Tibial nerve (tissue), 4 donors: ENCODE data around the gene IL6ST. TPM values are rescaled to one million over a fixed set of nuclear protein-coding genes. Genes with fewer than 3 reads are reported as not detected.
A peak's percentile ranks its signal among the peaks of the same experiment; 100 is the strongest.

Source experiments
- DNase-seq, 2 donors: peaks; one replicate each; pipeline ENCODE4 v3.0.0-alpha.2; 2019; ENCODE audit warnings: low spot score in 2 of 2
- H3K27ac ChIP-seq, 4 donors: fragments of 200-600 bp; sonication (generic) in 3 of 4; one replicate each; pipeline ENCODE4 v1.5.1; 2017 to 2019; ENCODE audit warnings: mild to moderate bottlenecking in 1 of 4
- H3K27me3 ChIP-seq, 2 donors: fragments of 200-600 bp; sonication (generic) in 1 of 2; one replicate each; pipeline versions ENCODE4 v1.5.1 to v1.6.0; 2017 to 2019
- H3K36me3 ChIP-seq, 3 donors: fragments of 200-600 bp; sonication (generic); one replicate each; pipeline ENCODE4 v1.5.1; 2018 to 2019
- H3K4me1 ChIP-seq, 4 donors: fragments of 200-600 bp; sonication (generic) in 3 of 4; one replicate each; pipeline ENCODE4 v1.5.1; 2017 to 2019
- H3K4me3 ChIP-seq, 4 donors: fragments of 200-600 bp; sonication (generic) in 3 of 4; one replicate each; pipeline ENCODE4 v1.5.1; 2017 to 2019; ENCODE audit warnings: mild to moderate bottlenecking in 1 of 4, moderate library complexity in 1 of 4
- H3K9me3 ChIP-seq, 4 donors: fragments of 200-600 bp; sonication (generic) in 3 of 4; one replicate each; pipeline ENCODE4 v1.5.1; 2017 to 2019
- CTCF ChIP-seq, 5 experiments: fragments of 200-600 bp in 3 of 5; fragments of 450-650 bp in 2 of 5; sonication (generic) in 3 of 5; IDR thresholded peaks; one replicate each; pipeline ENCODE4 v1.5.1; 2016 to 2019; ENCODE audit warnings: antibody characterized with exemption in 5 of 5, mild to moderate bottlenecking in 3 of 5, moderate library complexity in 2 of 5
- EP300 ChIP-seq, 2 donors: sonication (generic); formaldehyde crosslinking; IDR thresholded peaks; one replicate each; pipeline ENCODE4 v1.6.1; 2017; ENCODE audit warnings: antibody characterized with exemption in 2 of 2, mild to moderate bottlenecking in 1 of 2
- POLR2A ChIP-seq, 2 donors: fragments of 450-650 bp; IDR thresholded peaks; one replicate each; pipeline ENCODE4 v1.6.1; 2017; ENCODE audit warnings: antibody characterized with exemption in 2 of 2, mild to moderate bottlenecking in 2 of 2, moderate library complexity in 2 of 2
- WGBS, 2 donors: methylation state at CpG; one replicate each; pipeline ENCODE4 v1.1.5; 2018; 5-methylcytosine and 5-hydroxymethylcytosine counted together
- total RNA-seq, 4 donors: library from RNA; depleted of rRNA; stranded (reverse); fragments of >200 nt; gene quantifications; one replicate each; pipeline ENCODE4 v1.1.0, GENCODE V29; 2016

The IL6ST gene
- total RNA-seq, 4 donors from 2014 or later, result 368 to 466 (median 413) TPM

- Histone ChIP-seq H3K27me3 (no peaks in the 10 kb centered on the region), H3K27ac (no peak overlapping the region), H3K9me3 (no peaks in the 10 kb centered on the region), H3K4me3 (no peak overlapping the region), H3K36me3 (no peaks in the 10 kb centered on the region), H3K4me1 (peaks cover 0 to 4% (median 2%) of the 10 kb centered on the region in 4 donors)
- TF ChIP-seq CTCF (IDR thresholded peaks at IDR 0.05), result no peak
- no peak for TF ChIP-seq EP300 (IDR thresholded peaks at IDR 0.05)
- TF ChIP-seq POLR2A (IDR thresholded peaks at IDR 0.05), result no peak
- DNase-seq, result no peak
- 87 to 98% methylated on average over 3 of the region's 3 CpGs for WGBS, 2 donors
These were observed 69.6 kb downstream of the IL6ST start for GRCh38 chr5:55925181-55925580.

GRCh38 chr5:55924744-55925143 lies 70.0 kb downstream of the IL6ST start:
- H3K27ac ChIP-seq, result no peak overlapping the region
- H3K36me3 ChIP-seq, result no peaks in the 10 kb centered on the region
- DNase-seq, result no peak
- H3K4me3 ChIP-seq, result no peak overlapping the region
- no peaks in the 10 kb centered on the region for H3K27me3 ChIP-seq
- WGBS, 2 donors, result 86 to 99% methylated on average over 11 of the region's 11 CpGs
- peaks cover 0 to 4% (median 2%) of the 10 kb centered on the region in 4 donors for H3K4me1 ChIP-seq
- H3K9me3 ChIP-seq, result no peaks in the 10 kb centered on the region
- TF ChIP-seq POLR2A (IDR thresholded peaks at IDR 0.05), result no peak
- no peak for TF ChIP-seq CTCF (IDR thresholded peaks at IDR 0.05)
- TF ChIP-seq EP300 (IDR thresholded peaks at IDR 0.05), result no peak

DNA sequence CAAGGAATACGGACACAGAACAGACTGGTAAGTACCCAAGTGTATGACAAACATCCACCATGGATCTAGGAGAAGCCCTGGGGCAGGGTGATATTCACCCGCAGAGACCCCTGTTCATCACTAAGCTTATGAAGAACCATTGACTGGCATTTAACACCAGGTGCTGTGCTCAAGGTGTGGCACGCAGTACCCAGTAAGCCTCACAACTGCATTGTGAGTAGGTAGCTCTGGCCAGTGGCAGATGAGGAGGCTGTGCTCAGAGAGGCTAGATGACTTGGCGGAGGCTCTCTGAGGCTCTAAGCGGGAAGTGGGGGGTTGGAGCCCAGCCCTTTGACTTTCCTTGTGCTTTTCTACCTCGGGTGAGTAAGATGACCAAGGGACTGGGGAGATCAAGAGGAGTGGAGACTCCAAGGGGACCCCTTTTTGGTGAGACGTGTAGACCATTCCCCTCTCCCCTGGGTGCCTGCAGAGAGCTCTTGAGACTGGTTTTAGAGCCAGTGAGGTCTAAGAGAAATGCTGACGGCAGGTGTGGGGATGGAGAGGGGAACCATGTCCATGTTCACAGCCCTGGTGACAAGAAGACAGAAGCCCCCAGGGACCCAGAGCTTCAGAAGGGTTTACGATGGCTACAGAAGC lies 70.8 kb downstream of the IL6ST start:
- H3K9me3 ChIP-seq, result no peaks in the 10 kb centered on the region
- TF ChIP-seq CTCF (IDR thresholded peaks at IDR 0.05) (no peak), EP300 (IDR thresholded peaks at IDR 0.05) (no peak), POLR2A (IDR thresholded peaks at IDR 0.05) (no peak)
- H3K4me3 ChIP-seq, result no peak overlapping the region

DNA sequence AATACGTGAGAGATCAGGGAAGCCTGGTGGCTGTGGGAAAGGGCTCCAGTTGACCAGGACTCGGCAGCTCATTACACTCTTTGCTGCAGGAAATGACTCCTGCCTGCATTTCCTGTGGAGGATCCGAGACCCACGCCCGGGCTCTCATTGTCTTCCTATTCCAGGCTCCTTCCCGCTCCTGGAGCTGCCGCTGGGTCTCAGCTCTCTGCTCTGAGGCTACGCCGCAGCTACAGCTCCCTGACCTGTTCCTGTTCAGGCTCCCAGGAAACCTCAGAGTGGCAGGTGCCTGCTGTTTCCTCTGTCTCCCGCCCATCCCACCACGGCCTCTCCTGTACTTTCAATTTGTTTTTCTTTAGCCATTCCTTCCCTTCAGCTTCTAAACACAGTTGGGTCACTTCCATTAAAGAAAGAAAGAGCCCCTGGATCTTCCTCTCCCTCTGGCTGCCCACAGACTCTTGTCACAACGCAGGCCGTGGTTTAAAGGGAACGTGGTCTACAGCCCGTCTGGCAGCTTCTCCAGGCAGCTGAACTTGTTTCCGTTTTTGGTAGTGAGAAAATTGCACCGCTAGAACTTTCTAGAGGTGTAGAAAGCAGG lies 71.5 kb downstream of the IL6ST start:
- Histone ChIP-seq H3K9me3 (no peaks in the 10 kb centered on the region), H3K27me3 (no peaks in the 10 kb centered on the region), H3K4me1 (peaks cover 0 to 4% (median 2%) of the 10 kb centered on the region in 4 donors), H3K27ac (peak overlapping the region in 1 of 4 donors; percentile 56), H3K4me3 (peak overlapping the region; percentile 4 to 46 (median 20)), H3K36me3 (no peaks in the 10 kb centered on the region)
- no peak for DNase-seq
- WGBS, 2 donors, result 42 to 60% methylated on average over 17 of the region's 17 CpGs
- no peak for TF ChIP-seq POLR2A (IDR thresholded peaks at IDR 0.05)

More for the DNA sequence above, 70.8 kb downstream of the IL6ST start:
- 91 to 95% methylated on average over 9 of the region's 9 CpGs for WGBS, 2 donors
- H3K27ac ChIP-seq, result no peak overlapping the region
- peaks cover 0 to 4% (median 2%) of the 10 kb centered on the region in 4 donors for H3K4me1 ChIP-seq
- H3K27me3 ChIP-seq, result no peaks in the 10 kb centered on the region
- H3K36me3 ChIP-seq, result no peaks in the 10 kb centered on the region
- DNase-seq, result no peak

DNA sequence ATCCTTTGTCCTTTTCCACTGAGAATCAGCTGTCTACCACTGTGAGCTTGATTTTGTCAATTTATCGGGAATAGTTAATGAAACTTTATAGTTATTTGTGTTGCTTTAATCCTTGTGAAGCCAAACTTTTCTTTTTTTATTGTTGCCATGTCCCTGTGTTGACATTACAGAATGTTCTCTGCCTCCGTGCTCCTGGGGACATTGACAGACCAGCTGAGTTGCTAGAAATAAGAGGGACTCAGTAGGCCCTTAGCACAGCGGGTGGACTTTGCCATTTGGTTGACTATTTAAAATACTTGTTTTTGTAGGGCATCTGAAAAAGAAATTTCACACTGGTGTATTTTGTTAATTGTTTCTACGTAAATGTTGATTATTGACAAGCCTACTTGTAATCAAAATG lies 73.1 kb downstream of the IL6ST start:
- H3K4me1 ChIP-seq, result peaks cover 0 to 4% (median 2%) of the 10 kb centered on the region in 4 donors
- no peak for DNase-seq
- H3K4me3 ChIP-seq, result no peak overlapping the region
- H3K9me3 ChIP-seq, result no peaks in the 10 kb centered on the region
- no peaks in the 10 kb centered on the region for H3K27me3 ChIP-seq
- no peaks in the 10 kb centered on the region for H3K36me3 ChIP-seq
- no peak for TF ChIP-seq CTCF (IDR thresholded peaks at IDR 0.05)
- TF ChIP-seq POLR2A (IDR thresholded peaks at IDR 0.05), result no peak
- no peak for TF ChIP-seq EP300 (IDR thresholded peaks at IDR 0.05)
- no peak overlapping the region for H3K27ac ChIP-seq
- WGBS, 2 donors, result 90% methylated on average over 4 of the region's 4 CpGs
